Lower lobe of right lung (tissue), 2 donors: Measurements from ENCODE around the gene ITPK1. TPM values are rescaled to one million over a fixed set of nuclear protein-coding genes. Genes with fewer than 3 reads are reported as not detected.

Experiments used
- ATAC-seq, 2 donors: fragments of 200-7000 bp; cut with Tn5 transposase; one replicate each; pipeline ENCODE4 v1.9.1; 2020 to 2022; ENCODE audit warnings: mild to moderate bottlenecking in 2 of 2, moderate library complexity in 2 of 2
- DNase-seq: peaks from one replicate; pipeline ENCODE4 v3.0.0-alpha.2; 2020
- H3K27ac ChIP-seq: fragments of 200-600 bp; one replicate; pipeline ENCODE4 v1.8.0; 2022
- H3K27me3 ChIP-seq: fragments of 200-600 bp; one replicate; pipeline ENCODE4 v1.8.0; 2022; ENCODE audit warnings: low read depth
- H3K36me3 ChIP-seq: fragments of 200-600 bp; one replicate; pipeline ENCODE4 v1.8.0; 2022; ENCODE audit warnings: mild to moderate bottlenecking
- H3K4me1 ChIP-seq: fragments of 200-600 bp; one replicate; pipeline ENCODE4 v1.8.0; 2022
- H3K4me3 ChIP-seq: fragments of 200-600 bp; one replicate; pipeline ENCODE4 v1.8.0; 2022; ENCODE audit warnings: mild to moderate bottlenecking
- H3K9me3 ChIP-seq: fragments of 200-600 bp; one replicate; pipeline ENCODE4 v1.8.0; 2022
- intact Hi-C: fragments of 100-400 bp; cut with DNase I; formaldehyde crosslinking; loops from one replicate; pipeline ENCODE4 v1.11.0; 2022
- total RNA-seq: library from RNA; stranded (reverse); fragmentation: NEBNext Ultra II Directional; extraction: Animal tissue kit (Norgen Biotek cat#: 25700); gene quantifications from one replicate; pipeline ENCODE4 v1.2.1, GENCODE V29; 2021
- TF ChIP-seq, protein P1 (sequence below): fragments of 200-600 bp; IDR thresholded peaks from one replicate; pipeline ENCODE4 v1.8.0; 2022; ENCODE audit warnings: antibody characterized with exemption, mild to moderate bottlenecking
- donor health status: DM: no; HTN: yes; CAD: no; lungs with severe emphysema.

The ITPK1 gene
- total RNA-seq, 1 donor from 2014 or later, result 129 TPM

DNA sequence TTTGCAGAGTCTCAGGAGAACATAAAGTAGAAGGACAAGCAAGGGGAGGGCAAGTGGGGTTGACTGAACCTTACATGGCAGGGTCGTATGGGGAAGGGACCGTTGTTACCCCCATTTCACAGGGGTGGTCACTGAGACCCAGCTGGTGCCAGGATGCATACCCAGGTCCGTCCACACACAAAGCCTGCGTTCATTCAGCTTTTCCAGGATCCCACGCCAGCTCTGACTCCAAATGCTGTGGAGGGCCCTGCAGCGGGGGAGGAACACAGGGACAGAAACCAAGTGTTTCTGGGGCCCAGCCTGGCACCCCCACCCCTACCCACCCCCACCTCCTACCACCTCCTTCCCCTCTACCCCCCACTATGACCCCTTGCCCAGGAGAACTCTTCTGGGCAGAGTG is 209.3 kb downstream of the ITPK1 start:
- intact Hi-C loops, result no loop called here
- H3K36me3 ChIP-seq, result no peaks in the 10 kb centered on the region
- TF ChIP-seq, protein P1, sequence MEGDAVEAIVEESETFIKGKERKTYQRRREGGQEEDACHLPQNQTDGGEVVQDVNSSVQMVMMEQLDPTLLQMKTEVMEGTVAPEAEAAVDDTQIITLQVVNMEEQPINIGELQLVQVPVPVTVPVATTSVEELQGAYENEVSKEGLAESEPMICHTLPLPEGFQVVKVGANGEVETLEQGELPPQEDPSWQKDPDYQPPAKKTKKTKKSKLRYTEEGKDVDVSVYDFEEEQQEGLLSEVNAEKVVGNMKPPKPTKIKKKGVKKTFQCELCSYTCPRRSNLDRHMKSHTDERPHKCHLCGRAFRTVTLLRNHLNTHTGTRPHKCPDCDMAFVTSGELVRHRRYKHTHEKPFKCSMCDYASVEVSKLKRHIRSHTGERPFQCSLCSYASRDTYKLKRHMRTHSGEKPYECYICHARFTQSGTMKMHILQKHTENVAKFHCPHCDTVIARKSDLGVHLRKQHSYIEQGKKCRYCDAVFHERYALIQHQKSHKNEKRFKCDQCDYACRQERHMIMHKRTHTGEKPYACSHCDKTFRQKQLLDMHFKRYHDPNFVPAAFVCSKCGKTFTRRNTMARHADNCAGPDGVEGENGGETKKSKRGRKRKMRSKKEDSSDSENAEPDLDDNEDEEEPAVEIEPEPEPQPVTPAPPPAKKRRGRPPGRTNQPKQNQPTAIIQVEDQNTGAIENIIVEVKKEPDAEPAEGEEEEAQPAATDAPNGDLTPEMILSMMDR, result no peak
- peaks cover 15% of the 10 kb centered on the region for H3K27me3 ChIP-seq
- H3K4me3 ChIP-seq, result no peak overlapping the region
- ATAC-seq (no peak), DNase-seq (no peak)
- H3K4me1 ChIP-seq, result no peaks in the 10 kb centered on the region
- H3K9me3 ChIP-seq, result no peaks in the 10 kb centered on the region
- H3K27ac ChIP-seq, result no peak overlapping the region

DNA sequence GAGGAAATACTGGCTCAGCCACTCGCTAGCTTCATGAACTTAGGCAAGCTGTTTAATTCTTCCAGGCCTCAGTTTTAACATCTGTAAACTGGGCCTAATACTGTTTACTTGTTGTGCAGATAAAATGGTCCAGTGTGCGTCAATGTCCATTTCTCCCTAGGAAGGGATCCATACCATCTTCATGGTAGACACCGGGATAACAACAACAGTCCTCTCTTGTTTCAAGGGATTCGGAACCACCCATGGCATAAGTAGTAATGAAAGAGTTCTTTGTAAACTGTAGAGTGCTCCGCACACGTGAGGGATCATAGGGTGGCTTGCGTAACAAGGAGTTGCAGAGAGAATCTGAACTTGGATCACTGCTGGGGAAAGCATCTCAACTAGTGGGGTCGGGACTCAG is 210.1 kb downstream of the ITPK1 start:
- Histone ChIP-seq H3K27ac (no peak overlapping the region), H3K4me1 (no peaks in the 10 kb centered on the region), H3K27me3 (peaks cover 15% of the 10 kb centered on the region), H3K36me3 (no peaks in the 10 kb centered on the region), H3K9me3 (no peaks in the 10 kb centered on the region), H3K4me3 (no peak overlapping the region)
- intact Hi-C loops, result no loop called here
- TF ChIP-seq, protein P1, result no peak
- ATAC-seq, result no peak
- DNase-seq, result no peak

DNA sequence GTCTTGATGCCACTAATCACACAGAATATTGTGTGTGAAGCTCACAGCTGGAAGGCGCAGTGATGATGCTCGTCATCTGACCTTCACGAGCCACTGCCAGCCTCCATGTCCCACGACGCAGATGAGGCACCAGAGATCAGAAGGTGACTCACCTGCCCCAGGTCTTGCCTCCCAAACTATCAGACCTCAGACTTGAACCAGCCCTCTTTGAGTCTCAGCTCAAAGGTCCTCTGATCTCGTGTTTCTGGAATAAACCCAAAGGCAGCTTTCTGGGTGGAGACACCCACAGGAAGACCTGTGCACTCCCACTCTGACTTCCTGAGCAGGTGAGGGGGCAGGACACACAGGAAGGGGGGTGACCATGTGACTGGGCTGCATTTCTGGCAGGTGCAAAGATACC is 212.4 kb downstream of the ITPK1 start:
- intact Hi-C loops, result no loop called here
- DNase-seq, result no peak
- Histone ChIP-seq H3K27me3 (peaks cover 21% of the 10 kb centered on the region), H3K4me3 (no peak overlapping the region), H3K36me3 (no peaks in the 10 kb centered on the region), H3K27ac (no peak overlapping the region), H3K9me3 (no peaks in the 10 kb centered on the region), H3K4me1 (no peaks in the 10 kb centered on the region)
- TF ChIP-seq, protein P1, result no peak
- no peak for ATAC-seq

DNA sequence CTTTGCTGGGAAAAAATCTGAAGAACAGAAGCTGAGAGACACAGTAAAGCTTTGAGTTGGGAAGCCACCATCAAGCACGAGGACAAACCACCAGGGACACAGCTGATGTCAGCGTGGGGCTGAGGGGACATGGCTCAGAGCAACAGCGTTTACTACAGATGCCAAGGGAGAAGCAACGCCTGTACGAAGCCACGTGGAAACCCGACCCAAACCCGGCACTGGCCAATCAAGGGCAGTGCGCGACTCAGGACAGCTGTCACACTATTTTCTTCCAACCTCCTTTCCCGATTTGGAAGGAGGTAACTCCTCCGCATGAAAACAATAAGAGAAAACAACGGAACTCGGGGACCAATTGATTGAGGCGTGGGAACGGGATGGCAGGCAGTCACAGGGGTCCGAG is 213.0 kb downstream of the ITPK1 start:
- H3K27ac ChIP-seq, result no peak overlapping the region
- no peaks in the 10 kb centered on the region for H3K4me1 ChIP-seq
- ATAC-seq, result no peak
- no peaks in the 10 kb centered on the region for H3K9me3 ChIP-seq
- TF ChIP-seq, protein P1, result no peak
- H3K4me3 ChIP-seq, result no peak overlapping the region
- H3K27me3 ChIP-seq, result peaks cover 21% of the 10 kb centered on the region
- no peaks in the 10 kb centered on the region for H3K36me3 ChIP-seq
- DNase-seq, result no peak
- intact Hi-C loops, result no loop called here

DNA sequence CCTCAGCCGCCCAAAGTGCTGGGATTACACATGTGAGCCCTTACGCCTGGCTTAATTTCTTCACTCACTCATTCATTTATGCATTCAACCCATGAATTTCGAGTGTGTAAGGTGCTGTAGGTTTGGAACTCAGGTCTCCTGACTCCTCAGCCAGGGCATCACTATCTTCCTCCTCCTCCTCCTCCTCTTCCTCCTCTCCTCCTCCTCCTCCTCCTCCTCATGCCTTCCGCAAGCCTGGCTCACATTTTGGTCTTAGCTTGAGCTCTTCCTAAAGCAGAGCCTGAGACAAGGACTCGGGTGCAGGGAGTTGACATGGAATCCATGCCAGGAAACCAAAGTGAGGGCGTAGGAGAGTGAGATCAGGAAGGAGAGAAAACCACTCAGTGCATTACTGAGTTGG is 213.5 kb downstream of the ITPK1 start:
- TF ChIP-seq, protein P1, result no peak

DNA sequence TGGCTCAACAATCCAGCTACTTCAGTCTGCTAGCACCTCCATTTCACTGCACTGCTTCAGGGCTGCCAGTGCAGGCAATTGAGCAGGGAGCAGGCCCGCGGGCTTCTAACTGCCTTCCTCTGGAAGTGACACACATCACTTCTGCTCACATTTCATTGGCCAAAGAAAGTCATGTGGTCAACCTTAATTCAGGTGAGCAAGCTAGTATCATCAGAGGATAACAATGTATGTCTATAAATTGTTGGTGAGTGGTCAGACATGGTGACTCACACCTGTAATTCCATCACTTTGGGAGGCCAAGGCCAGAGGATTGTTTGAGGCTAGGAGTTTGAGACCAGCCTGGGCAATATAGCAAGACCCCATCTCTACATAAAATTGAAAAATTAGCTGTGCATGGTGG is 215.1 kb downstream of the ITPK1 start:
- intact Hi-C loops, result no loop called here
- Histone ChIP-seq H3K4me1 (no peaks in the 10 kb centered on the region), H3K4me3 (no peak overlapping the region), H3K27ac (no peak overlapping the region), H3K9me3 (no peaks in the 10 kb centered on the region), H3K36me3 (no peaks in the 10 kb centered on the region), H3K27me3 (peaks cover 21% of the 10 kb centered on the region)
- TF ChIP-seq, protein P1, result no peak
- DNase-seq, result no peak
- ATAC-seq, result no peak

More for the DNA sequence above, 213.5 kb downstream of the ITPK1 start:
- intact Hi-C loops, result no loop called here
- H3K27me3 ChIP-seq, result peaks cover 21% of the 10 kb centered on the region
- no peaks in the 10 kb centered on the region for H3K9me3 ChIP-seq
- no peak overlapping the region for H3K4me3 ChIP-seq
- no peak for ATAC-seq
- no peak for DNase-seq
- no peak overlapping the region for H3K27ac ChIP-seq
- H3K36me3 ChIP-seq, result no peaks in the 10 kb centered on the region
- no peaks in the 10 kb centered on the region for H3K4me1 ChIP-seq
